Natural killer cell (primary cell): ENCODE measurements around the gene ISY1. TPM values are rescaled to one million over a fixed set of nuclear protein-coding genes. Genes with fewer than 3 reads are reported as not detected.
A peak's percentile ranks its signal among the peaks of the same experiment; 100 is the strongest.

Source experiments
- ATAC-seq, 3 donors: fragments of 150-1000 bp in 2 of 3; fragments of 200-7000 bp in 1 of 3; cut with Tn5 transposase; 1 replicate in 1 of 3; 2 replicates in 2 of 3; pipeline ENCODE4 v1.10.0; 2021; ENCODE audit warnings: mild to moderate bottlenecking in 2 of 3, moderate library complexity in 2 of 3
- DNase-seq, 2 donors: peaks; one replicate each; pipeline versions ENCODE4 v3.0.0 to v3.0.0-alpha.2; 2013 to 2021; ENCODE audit warnings: mixed read lengths in 1 of 2
- H3K27ac ChIP-seq: one replicate; pipeline ENCODE4 v1.5.1; 2013; ENCODE audit warnings: mild to moderate bottlenecking, low read length
- H3K27me3 ChIP-seq: one replicate; pipeline ENCODE4 v1.6.1; 2013; ENCODE audit warnings: low read length; ENCODE audit not compliant: control insufficient read depth, insufficient read depth
- H3K36me3 ChIP-seq: one replicate; pipeline ENCODE4 v1.6.1; 2013; ENCODE audit warnings: low read length; ENCODE audit not compliant: control insufficient read depth, insufficient read depth
- H3K4me1 ChIP-seq: one replicate; pipeline ENCODE4 v1.6.1; 2013; ENCODE audit warnings: low read length; ENCODE audit not compliant: control insufficient read depth, insufficient read depth
- H3K4me3 ChIP-seq: one replicate; pipeline ENCODE4 v1.5.1; 2013; ENCODE audit warnings: low read length
- H3K9me3 ChIP-seq: one replicate; pipeline ENCODE4 v1.6.1; 2013; ENCODE audit warnings: low read length; ENCODE audit not compliant: control insufficient read depth, insufficient read depth
- H3K27ac Mint-ChIP-seq, 2 donors: one replicate each; pipeline ENCODE4 v1.8.0; 2022; ENCODE audit warnings: mild to moderate bottlenecking in 2 of 2, mixed read lengths in 2 of 2, moderate library complexity in 1 of 2
- H3K27me3 Mint-ChIP-seq, 2 donors: one replicate each; pipeline ENCODE4 v1.8.0; 2022; ENCODE audit warnings: low read depth in 2 of 2, mixed read lengths in 2 of 2
- H3K36me3 Mint-ChIP-seq: one replicate; pipeline ENCODE4 v1.8.0; 2022; ENCODE audit warnings: mixed read lengths
- H3K4me1 Mint-ChIP-seq, 2 donors: one replicate each; pipeline ENCODE4 v1.8.0; 2022; ENCODE audit warnings: mixed read lengths in 2 of 2
- H3K4me3 Mint-ChIP-seq: one replicate; pipeline ENCODE4 v1.8.0; 2022; ENCODE audit warnings: mild to moderate bottlenecking, moderate library complexity, mixed read lengths
- H3K9me3 Mint-ChIP-seq, 2 donors: one replicate each; pipeline ENCODE4 v1.8.0; 2022; ENCODE audit warnings: mixed read lengths in 2 of 2
- CTCF ChIP-seq: fragments of 200-600 bp; IDR thresholded peaks from one replicate; pipeline ENCODE4 v1.8.0; 2022; ENCODE audit warnings: antibody characterized with exemption
- WGBS: methylation state at CpG from one replicate; pipeline ENCODE4 v1.1.7; 2013; ENCODE audit warnings: missing lambda C conversion rate; ENCODE audit not compliant: insufficient coverage; 5-methylcytosine and 5-hydroxymethylcytosine counted together
- intact Hi-C: fragments of 100-400 bp; cut with micrococcal nuclease; formaldehyde crosslinking; loops from one replicate; pipeline ENCODE4 v1.14.2; 2022
- total RNA-seq, 4 donors: library from RNA; stranded (reverse); fragments of 120-200 nt in 1 of 4; gene quantifications; one replicate each; pipeline versions ENCODE4 v1.2.3 to v1.2.4, GENCODE V29; 2013 to 2022

The ISY1 gene
- total RNA-seq, 3 donors from 2014 or later (not counting 1 experiment from before 2014, with no cell fraction given) = 51.9 to 58.2 (median 56.1) TPM

DNA sequence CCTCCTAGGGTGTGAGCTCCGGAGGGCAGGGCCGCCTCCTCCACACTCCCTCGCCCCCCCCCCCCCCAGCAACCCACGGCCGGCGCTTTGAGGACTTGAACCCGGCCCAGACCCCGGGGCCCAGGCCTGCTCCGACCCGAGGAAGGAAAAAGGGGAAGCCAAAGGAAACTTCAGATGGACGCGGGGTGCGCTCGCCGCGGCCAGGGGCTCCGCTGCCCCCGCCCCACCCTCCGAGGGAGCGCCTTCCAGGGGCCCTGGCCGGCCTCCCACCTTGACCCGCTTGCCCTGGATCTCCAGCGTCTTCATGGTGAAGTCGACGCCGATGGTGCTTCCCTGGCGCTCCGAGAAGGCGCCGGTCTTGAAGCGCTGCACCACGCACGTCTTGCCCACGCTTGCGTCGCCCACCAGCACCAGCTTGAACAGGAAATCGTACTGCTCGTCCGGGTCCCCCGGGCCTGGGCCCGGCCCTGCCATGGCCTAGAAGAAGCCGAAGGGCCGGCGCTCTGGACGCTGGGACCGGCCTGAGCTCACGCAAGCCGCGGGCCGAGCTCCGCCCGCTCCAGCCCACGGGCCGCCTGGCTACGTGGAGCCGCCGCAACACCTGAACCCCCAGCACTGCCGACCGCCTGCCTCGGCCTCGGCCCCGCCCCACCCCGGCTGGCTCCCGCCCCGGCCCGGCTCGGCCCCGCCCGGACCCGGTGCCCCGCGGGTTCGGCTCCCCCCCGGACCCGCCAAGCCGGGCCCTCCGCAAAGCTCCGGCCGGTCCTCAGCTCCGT is 39.7 kb downstream of the ISY1 start:
- Histone ChIP-seq H3K27me3 (no peaks in the 10 kb centered on the region), H3K9me3 (no peaks in the 10 kb centered on the region), H3K27ac (peak overlapping the region; percentile 88), H3K36me3 (peaks cover 7% of the 10 kb centered on the region), H3K4me1 (peaks cover 57% of the 10 kb centered on the region), H3K4me3 (peak overlapping the region; percentile 92)
- Mint-ChIP-seq H3K27me3 (no peaks in the 10 kb centered on the region), H3K4me1 (peaks cover 55 to 59% of the 10 kb centered on the region in 2 donors), H3K4me3 (peak overlapping the region; percentile 87), H3K9me3 (no peaks in the 10 kb centered on the region), H3K27ac (peak overlapping the region; percentile 74 to 87), H3K36me3 (no peaks in the 10 kb centered on the region)
- intact Hi-C loops = loop anchor here (2.0 kb wide), 2 partner anchors 62 to 68 kb away; partner anchors contain the start of gene CNBP
- no peak for TF ChIP-seq CTCF
- WGBS = under 1% methylated on average over 80 of the region's 80 CpGs
- peak; percentile 25 to 68 for DNase-seq
- peak; percentile 9 to 22 (median 12) for ATAC-seq

DNA sequence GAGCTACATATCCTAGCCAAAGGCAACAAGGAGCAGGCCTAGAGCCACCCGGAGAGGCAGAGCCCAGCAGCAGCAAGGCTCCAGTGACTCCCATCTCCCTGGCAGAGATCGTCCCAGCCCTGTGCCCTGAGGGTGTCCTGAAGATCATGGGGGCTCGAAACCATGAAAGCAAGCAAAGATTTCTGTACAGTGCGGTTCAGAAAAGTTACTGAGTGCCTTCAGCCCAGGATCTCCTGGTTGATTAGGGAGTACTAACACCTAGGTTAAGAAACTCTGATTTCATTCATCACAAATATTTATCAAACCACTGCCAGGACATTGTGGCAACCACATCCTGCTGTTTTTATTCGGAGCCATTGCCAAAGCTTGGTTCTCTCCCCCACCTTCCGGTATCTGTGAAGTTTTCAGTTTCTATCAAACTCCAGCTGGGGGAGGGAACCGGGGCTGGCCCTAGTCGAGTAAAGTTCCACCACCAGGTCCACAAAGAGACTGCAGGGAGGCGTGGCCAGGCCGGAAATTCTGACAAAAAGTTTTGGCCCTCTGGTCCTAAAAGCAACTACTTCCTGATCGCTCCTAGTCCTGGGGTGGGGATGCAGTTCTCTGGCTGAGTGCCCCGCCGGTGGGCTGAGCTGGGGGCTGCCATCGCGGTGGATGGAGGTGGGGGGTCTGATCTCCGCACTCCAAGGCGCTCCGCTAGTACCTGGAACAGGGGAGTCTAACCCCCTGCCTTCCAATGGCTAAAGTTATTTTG is 40.4 kb downstream of the ISY1 start:
- Histone ChIP-seq H3K27ac (peak overlapping the region; percentile 88), H3K36me3 (peaks cover 11% of the 10 kb centered on the region), H3K9me3 (no peaks in the 10 kb centered on the region), H3K4me3 (peak overlapping the region; percentile 92), H3K4me1 (peaks cover 57% of the 10 kb centered on the region), H3K27me3 (no peaks in the 10 kb centered on the region)
- Mint-ChIP-seq H3K27ac (peak overlapping the region; percentile 74 to 87), H3K36me3 (no peaks in the 10 kb centered on the region), H3K4me3 (peak overlapping the region; percentile 87), H3K9me3 (no peaks in the 10 kb centered on the region), H3K4me1 (peaks cover 58 to 62% of the 10 kb centered on the region in 2 donors), H3K27me3 (no peaks in the 10 kb centered on the region)
- WGBS = 0% methylated on average over 18 of the region's 18 CpGs
- peak; percentile 82 to 96 for DNase-seq
- intact Hi-C loops = loop anchor here (1.0 to 2.0 kb wide), 6 partner anchors 41 to 129 kb away; partner anchors contain the start of genes CNBP, COPG1 and ISY1
- peak; percentile 71 to 86 (median 75) for ATAC-seq
- no peak for TF ChIP-seq CTCF

- H3K4me3 ChIP-seq = peak overlapping the region; percentile 92
- H3K27ac Mint-ChIP-seq = peak overlapping the region; percentile 74 to 87
Measured at GRCh38 chr3:129119365-129120100, 41.3 kb downstream of the ISY1 start.

More at GRCh38 chr3:129119365-129120100, 41.3 kb downstream of the ISY1 start:
- Histone ChIP-seq H3K36me3 (peaks cover 11% of the 10 kb centered on the region), H3K9me3 (no peaks in the 10 kb centered on the region), H3K27me3 (no peaks in the 10 kb centered on the region), H3K27ac (peak overlapping the region; percentile 88), H3K4me1 (peaks cover 65% of the 10 kb centered on the region)
- intact Hi-C loops = loop anchor here (1.0 to 2.0 kb wide), 6 partner anchors 42 to 130 kb away; partner anchors contain the start of genes CNBP, COPG1 and ISY1
- peaks cover 60 to 67% of the 10 kb centered on the region in 2 donors for H3K4me1 Mint-ChIP-seq
- H3K27me3 Mint-ChIP-seq = no peaks in the 10 kb centered on the region
- no peak for TF ChIP-seq CTCF
- DNase-seq (peak in 1 of 2 donors; percentile 31), ATAC-seq (no peak)
- H3K4me3 Mint-ChIP-seq = peak overlapping the region; percentile 87
- H3K9me3 Mint-ChIP-seq = no peaks in the 10 kb centered on the region
- 27% methylated on average over 12 of the region's 13 CpGs for WGBS
- H3K36me3 Mint-ChIP-seq = no peaks in the 10 kb centered on the region
